ENCODE results near the gene PRSS22.

The PRSS22 gene

GRCh38 chr16:2852731-2853507 lies 5.1 kb downstream of the PRSS22 start:
- DNase-seq (ENCODE audit: low spot score), result no peak

- DNase-seq (ENCODE audit: low spot score), result no peak
Measured at GRCh38 chr16:2852003-2852730, 5.8 kb downstream of the PRSS22 start.

GRCh38 chr16:2848933-2849725 lies 8.8 kb downstream of the PRSS22 start:
- DNase-seq (ENCODE audit: low spot score), result no peak

GRCh38 chr16:2846511-2847310 lies 11.3 kb downstream of the PRSS22 start:
- no peak for DNase-seq (ENCODE audit: low spot score)

GRCh38 chr16:2845116-2845515 lies 12.9 kb downstream of the PRSS22 start:
- DNase-seq (ENCODE audit: low spot score), result no peak

- DNase-seq (ENCODE audit: low spot score), result no peak
Measured at GRCh38 chr16:2843526-2843925, 14.4 kb downstream of the PRSS22 start.

- DNase-seq (ENCODE audit: low spot score), result peak; percentile 85
Measured at GRCh38 chr16:2842340-2843000, 15.5 kb downstream of the PRSS22 start.

GRCh38 chr16:2841606-2842339 lies 16.2 kb downstream of the PRSS22 start:
- DNase-seq (ENCODE audit: low spot score), result no peak

GRCh38 chr16:2840914-2841313 lies 17.1 kb downstream of the PRSS22 start:
- DNase-seq (ENCODE audit: low spot score), result no peak

- no peak for DNase-seq (ENCODE audit: low spot score)
Measured at GRCh38 chr16:2839650-2840450, 18.1 kb downstream of the PRSS22 start.

- peak; percentile 50 for DNase-seq (ENCODE audit: low spot score)
Measured at GRCh38 chr16:2838928-2839327, 19.0 kb downstream of the PRSS22 start.

GRCh38 chr16:2836646-2837508 lies 21.1 kb downstream of the PRSS22 start:
- DNase-seq (ENCODE audit: low spot score), result no peak

GRCh38 chr16:2835638-2836493 lies 22.1 kb downstream of the PRSS22 start:
- DNase-seq (ENCODE audit: low spot score), result no peak

- DNase-seq (ENCODE audit: low spot score), result no peak
Measured at GRCh38 chr16:2834968-2835367, 23.0 kb downstream of the PRSS22 start.

- DNase-seq (ENCODE audit: low spot score), result no peak
Measured at GRCh38 chr16:2833776-2834175, 24.2 kb downstream of the PRSS22 start.

GRCh38 chr16:2831203-2831602 lies 26.8 kb downstream of the PRSS22 start:
- DNase-seq (ENCODE audit: low spot score), result no peak

- no peak for DNase-seq (ENCODE audit: low spot score)
Measured at GRCh38 chr16:2830355-2830695, 27.6 kb downstream of the PRSS22 start.

Measured in activated CD4-positive, alpha-beta T cell treated with anti-CD3 and anti-CD28 coated beads, Interleukin-2, Interleukin-4, amounts not matched to agents 100 ng/mL and 50 ng/mL, durations not matched to agents 16 hours and 8 hours (primary cell).